GM12875 (cell line): ENCODE data around the gene OR56A4.
"Not testable (repeated sequence)": the region's sequence is repeated elsewhere in the genome, so short reads cannot be mapped to it uniquely, and the experiment has no call there.

Experiments
- H3K4me3 ChIP-seq: one replicate; pipeline ENCODE4 v1.5.1; 2011; ENCODE audit warnings: low read depth, low read length, control low read depth
- CTCF ChIP-seq: IDR thresholded peaks from 2 replicates; pipeline ENCODE4 v1.5.1; 2011; ENCODE audit warnings: low read depth, mild to moderate bottlenecking, control low read depth, inconsistent platforms, low read length, moderate library complexity, borderline replicate concordance; ENCODE audit not compliant: insufficient read depth

The OR56A4 gene

GRCh38 chr11:5966958-5967357 lies 39.8 kb downstream of the OR56A4 start:
- H3K4me3 ChIP-seq, result no peak overlapping the region
- TF ChIP-seq CTCF, result no peak

- not testable (repeated sequence) for H3K4me3 ChIP-seq
Measured at GRCh38 chr11:5960704-5961320, 45.9 kb downstream of the OR56A4 start.

- H3K4me3 ChIP-seq, result no peak overlapping the region
- no peak for TF ChIP-seq CTCF
Measured at GRCh38 chr11:5955586-5955985, 51.2 kb downstream of the OR56A4 start.
